GM12864 (cell line): ENCODE results near the gene SH2D1B.

Experiments
- DNase-seq: peaks from one replicate; pipeline ENCODE4 v3.0.0-alpha.2; 2011; ENCODE audit warnings: low read depth
- H3K4me3 ChIP-seq: 2 replicates; pipeline ENCODE4 v1.5.1; 2011; ENCODE audit warnings: mild to moderate bottlenecking, low read depth, low read length, control low read depth
- TF ChIP-seq, protein P1 (sequence below): IDR thresholded peaks from 2 replicates; pipeline ENCODE4 v1.5.1; 2011; ENCODE audit warnings: low read depth, mild to moderate bottlenecking, moderate library complexity, low read length, control low read depth, inconsistent platforms; ENCODE audit errors: missing control alignments

SH2D1B gene

DNA sequence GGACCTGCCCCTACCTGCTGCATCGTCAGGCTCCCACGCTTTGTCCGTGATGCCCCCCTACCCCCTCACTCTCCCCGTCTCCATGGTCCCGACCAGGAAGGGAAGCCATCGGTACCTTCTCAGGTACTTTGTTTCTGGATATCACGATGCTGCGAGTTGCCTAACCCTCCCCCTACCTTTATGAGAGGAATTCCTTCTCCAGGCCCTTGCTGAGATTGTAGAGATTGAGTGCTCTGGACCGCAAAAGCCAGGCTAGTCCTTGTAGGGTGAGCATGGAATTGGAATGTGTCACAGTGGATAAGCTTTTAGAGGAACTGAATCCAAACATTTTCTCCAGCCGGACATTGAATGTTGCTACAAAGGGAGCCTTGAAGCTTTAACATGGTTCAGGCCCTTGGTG, 44.2 kb downstream of the SH2D1B start:
- no peak for DNase-seq
- no peak overlapping the region for H3K4me3 ChIP-seq
- TF ChIP-seq, protein P1, sequence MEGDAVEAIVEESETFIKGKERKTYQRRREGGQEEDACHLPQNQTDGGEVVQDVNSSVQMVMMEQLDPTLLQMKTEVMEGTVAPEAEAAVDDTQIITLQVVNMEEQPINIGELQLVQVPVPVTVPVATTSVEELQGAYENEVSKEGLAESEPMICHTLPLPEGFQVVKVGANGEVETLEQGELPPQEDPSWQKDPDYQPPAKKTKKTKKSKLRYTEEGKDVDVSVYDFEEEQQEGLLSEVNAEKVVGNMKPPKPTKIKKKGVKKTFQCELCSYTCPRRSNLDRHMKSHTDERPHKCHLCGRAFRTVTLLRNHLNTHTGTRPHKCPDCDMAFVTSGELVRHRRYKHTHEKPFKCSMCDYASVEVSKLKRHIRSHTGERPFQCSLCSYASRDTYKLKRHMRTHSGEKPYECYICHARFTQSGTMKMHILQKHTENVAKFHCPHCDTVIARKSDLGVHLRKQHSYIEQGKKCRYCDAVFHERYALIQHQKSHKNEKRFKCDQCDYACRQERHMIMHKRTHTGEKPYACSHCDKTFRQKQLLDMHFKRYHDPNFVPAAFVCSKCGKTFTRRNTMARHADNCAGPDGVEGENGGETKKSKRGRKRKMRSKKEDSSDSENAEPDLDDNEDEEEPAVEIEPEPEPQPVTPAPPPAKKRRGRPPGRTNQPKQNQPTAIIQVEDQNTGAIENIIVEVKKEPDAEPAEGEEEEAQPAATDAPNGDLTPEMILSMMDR: no peak

DNA sequence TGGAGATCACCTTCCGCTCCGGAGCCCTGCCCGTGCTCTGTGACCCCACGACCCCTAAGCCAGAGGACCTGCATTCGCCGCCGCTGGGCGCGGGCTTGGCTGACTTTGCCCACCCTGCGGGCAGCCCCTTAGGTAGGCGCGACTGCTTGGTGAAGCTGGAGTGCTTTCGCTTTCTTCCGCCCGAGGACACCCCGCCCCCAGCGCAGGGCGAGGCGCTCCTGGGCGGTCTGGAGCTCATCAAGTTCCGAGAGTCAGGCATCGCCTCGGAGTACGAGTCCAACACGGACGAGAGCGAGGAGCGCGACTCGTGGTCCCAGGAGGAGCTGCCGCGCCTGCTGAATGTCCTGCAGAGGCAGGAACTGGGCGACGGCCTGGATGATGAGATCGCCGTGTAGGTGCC, 44.9 kb downstream of the SH2D1B start:
- DNase-seq: no peak
- TF ChIP-seq, protein P1: no peak
- no peak overlapping the region for H3K4me3 ChIP-seq

DNA sequence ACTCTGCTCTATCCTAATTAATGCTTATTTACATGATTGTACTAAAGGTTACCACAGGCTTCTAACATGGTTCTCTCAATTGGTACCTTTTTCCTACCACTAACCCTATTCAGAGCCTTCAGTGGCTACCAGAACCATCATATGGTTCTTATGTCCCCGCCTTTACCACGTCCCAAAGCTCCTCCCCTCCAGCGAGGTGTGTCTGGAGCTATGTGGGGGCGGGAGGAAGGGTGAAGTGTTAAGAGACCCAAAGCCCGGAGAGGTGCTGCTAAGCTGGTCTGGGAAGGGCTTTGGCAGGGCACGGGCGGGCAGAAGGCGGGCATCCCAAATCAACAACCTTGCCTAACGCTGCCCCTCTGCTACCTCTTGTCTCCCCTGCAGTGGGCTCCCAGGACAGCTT, 45.3 kb downstream of the SH2D1B start:
- no peak overlapping the region for H3K4me3 ChIP-seq

DNA sequence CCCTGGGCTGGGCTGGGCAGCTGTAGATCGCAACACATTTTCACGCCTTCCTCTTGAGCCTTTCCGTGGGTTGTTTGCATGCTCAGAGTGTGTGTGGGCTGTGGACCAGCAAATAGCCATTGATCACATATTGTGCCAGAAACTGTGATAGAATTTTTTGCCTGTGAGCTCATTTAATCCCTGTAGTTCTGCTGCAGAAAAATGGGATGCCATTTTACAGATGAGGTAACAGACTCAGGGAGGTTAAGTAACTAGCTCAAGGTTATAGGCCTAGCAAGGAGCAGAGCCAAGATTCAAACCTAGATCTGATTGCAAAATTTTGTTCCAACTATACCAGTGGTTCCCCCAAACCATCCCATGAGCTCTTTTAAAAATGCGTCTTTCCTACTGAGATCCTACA, 45.8 kb downstream of the SH2D1B start:
- no peak for DNase-seq
- H3K4me3 ChIP-seq: no peak overlapping the region
- TF ChIP-seq, protein P1: no peak

More for the DNA sequence above, 45.3 kb downstream of the SH2D1B start:
- no peak for DNase-seq
- TF ChIP-seq, protein P1: no peak

DNA sequence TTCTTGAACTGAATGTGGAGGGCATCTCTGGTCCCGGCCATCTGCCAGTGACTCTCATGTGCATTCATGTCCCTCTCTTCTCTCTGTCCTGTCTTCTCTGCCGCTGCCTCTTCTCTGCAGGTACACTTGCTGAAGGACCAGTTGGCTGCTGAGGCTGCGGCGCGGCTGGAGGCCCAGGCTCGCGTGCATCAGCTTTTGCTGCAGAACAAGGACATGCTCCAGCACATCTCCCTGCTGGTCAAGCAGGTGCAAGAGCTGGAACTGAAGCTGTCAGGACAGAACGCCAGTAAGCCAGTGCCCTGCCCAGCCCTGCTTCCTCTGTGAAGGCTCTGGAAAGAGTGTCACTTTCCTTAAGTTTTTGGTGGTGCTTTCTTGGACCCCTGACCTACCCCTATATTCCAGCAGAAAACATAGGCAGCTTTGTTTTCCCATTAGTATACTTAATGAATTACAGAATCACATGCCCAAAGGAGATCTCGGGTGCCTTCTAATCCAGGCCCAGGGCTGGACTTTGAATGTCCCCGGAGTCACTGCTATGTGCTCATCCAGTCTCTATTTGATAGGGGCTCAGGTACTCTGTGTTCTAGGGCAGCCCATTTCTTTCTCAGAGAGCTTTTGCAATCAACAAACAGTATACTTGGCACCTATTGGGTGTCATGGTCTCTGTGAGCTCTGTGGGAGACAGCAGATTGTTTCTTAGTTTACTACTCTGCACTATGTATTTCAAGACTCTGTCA, 46.5 kb downstream of the SH2D1B start:
- TF ChIP-seq, protein P1: no peak
- no peak for DNase-seq
- H3K4me3 ChIP-seq: no peak overlapping the region

DNA sequence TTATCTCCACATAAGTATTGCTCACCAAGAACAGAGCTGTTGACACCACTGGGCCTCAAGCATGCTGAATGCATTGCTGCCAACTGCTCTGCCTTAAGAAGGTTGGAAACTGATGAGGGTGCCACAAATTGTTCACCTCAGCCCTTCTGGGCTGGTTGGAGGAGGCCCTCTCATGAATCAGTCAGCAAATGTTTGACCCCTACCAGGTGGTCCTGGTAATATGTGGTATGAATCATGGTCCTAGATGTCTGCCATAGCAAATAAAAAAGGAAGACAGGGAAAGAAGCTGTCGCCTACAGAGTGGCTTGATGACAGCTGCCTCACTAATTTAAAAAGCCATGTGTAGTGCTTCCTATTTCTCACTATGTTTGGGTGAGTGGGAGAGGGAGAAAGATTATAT, 47.4 kb downstream of the SH2D1B start:
- no peak for DNase-seq
- TF ChIP-seq, protein P1: no peak
- no peak overlapping the region for H3K4me3 ChIP-seq

DNA sequence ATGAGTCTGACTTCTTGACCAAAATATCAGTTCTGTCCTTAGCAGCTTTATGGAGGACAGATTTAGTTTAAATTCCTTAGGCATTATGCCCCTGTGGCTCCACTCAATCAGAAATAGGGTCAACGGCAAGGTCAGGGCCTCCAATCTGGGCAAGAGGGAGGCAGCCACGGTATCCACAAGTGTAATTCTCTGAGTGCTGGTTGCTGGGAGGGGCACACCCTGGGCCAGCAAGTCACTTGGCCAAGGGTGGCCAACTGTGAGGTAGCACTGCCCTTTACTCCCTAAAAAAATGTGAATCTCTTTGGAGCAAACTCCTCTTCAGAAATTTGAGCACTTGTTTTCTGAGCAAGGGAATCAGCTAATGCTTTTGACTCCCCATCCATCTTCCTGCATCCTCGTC, 48.1 kb downstream of the SH2D1B start:
- DNase-seq: no peak
- H3K4me3 ChIP-seq: no peak overlapping the region
- TF ChIP-seq, protein P1: no peak
